Osteocyte (in vitro differentiated cells): ENCODE data around the gene CATSPERZ. TPM values are rescaled to one million over a fixed set of nuclear protein-coding genes. Genes with fewer than 3 reads are reported as not detected.

ENCODE experiments used
- DNase-seq: peaks from one replicate; pipeline ENCODE4 v3.0.0; 2021; ENCODE audit warnings: mixed read lengths; ENCODE audit not compliant: unreplicated experiment; ENCODE audit errors: extremely low spot score
- H3K27ac Mint-ChIP-seq: one replicate; pipeline ENCODE4 v1.8.0; 2021; ENCODE audit warnings: mild to moderate bottlenecking, mixed read lengths; ENCODE audit not compliant: unreplicated experiment
- H3K27me3 Mint-ChIP-seq: one replicate; pipeline ENCODE4 v1.8.0; 2021; ENCODE audit warnings: mixed read lengths; ENCODE audit not compliant: unreplicated experiment
- H3K36me3 Mint-ChIP-seq: one replicate; pipeline ENCODE4 v1.8.0; 2021; ENCODE audit warnings: mixed read lengths; ENCODE audit not compliant: unreplicated experiment
- H3K4me1 Mint-ChIP-seq: one replicate; pipeline ENCODE4 v1.8.0; 2021; ENCODE audit warnings: mixed read lengths; ENCODE audit not compliant: unreplicated experiment
- H3K4me3 Mint-ChIP-seq: one replicate; pipeline ENCODE4 v1.8.0; 2021; ENCODE audit warnings: mild to moderate bottlenecking, moderate library complexity, mixed read lengths; ENCODE audit not compliant: unreplicated experiment
- H3K9me3 Mint-ChIP-seq: one replicate; pipeline ENCODE4 v1.8.0; 2021; ENCODE audit warnings: mixed read lengths; ENCODE audit not compliant: unreplicated experiment
- total RNA-seq: library from RNA; stranded (reverse); gene quantifications from 2 replicates; pipeline ENCODE4 v1.2.1, GENCODE V29; 2021
- TF ChIP-seq, protein P1 (sequence below): fragments of 200-600 bp; sonication (generic); IDR thresholded peaks from 2 replicates; pipeline ENCODE4 v1.5.0; 2021; ENCODE audit warnings: antibody characterized with exemption, mild to moderate bottlenecking, moderate library complexity

Gene CATSPERZ
- total RNA-seq, 1 donor from 2014 or later: not detected

DNA sequence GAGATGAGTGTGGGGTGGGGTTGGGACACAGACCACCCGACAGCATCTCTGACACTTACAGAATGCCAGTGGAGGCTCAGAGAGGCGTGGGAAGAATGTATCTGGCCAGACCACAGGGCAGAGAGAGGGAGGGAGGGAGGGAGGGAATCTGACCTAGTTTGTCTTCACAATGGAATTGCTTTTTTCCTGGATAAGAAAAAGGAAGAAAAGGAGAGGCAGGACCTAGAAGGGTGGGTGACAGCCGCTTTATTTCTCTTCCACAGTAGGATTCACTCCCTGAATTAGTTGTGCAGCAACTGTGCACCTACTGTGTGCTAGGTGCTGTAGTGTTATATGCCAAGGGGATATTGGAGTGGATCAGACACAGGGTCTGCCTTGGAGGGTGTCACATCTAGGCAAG is 5.4 kb upstream of the CATSPERZ start:
- Mint-ChIP-seq H3K4me1 (peaks cover 28% of the 10 kb centered on the region), H3K27ac (peak overlapping the region; percentile 78), H3K9me3 (no peaks in the 10 kb centered on the region), H3K4me3 (no peak overlapping the region), H3K36me3 (no peaks in the 10 kb centered on the region), H3K27me3 (peaks cover 47% of the 10 kb centered on the region)
- DNase-seq: no peak
- TF ChIP-seq, protein P1, sequence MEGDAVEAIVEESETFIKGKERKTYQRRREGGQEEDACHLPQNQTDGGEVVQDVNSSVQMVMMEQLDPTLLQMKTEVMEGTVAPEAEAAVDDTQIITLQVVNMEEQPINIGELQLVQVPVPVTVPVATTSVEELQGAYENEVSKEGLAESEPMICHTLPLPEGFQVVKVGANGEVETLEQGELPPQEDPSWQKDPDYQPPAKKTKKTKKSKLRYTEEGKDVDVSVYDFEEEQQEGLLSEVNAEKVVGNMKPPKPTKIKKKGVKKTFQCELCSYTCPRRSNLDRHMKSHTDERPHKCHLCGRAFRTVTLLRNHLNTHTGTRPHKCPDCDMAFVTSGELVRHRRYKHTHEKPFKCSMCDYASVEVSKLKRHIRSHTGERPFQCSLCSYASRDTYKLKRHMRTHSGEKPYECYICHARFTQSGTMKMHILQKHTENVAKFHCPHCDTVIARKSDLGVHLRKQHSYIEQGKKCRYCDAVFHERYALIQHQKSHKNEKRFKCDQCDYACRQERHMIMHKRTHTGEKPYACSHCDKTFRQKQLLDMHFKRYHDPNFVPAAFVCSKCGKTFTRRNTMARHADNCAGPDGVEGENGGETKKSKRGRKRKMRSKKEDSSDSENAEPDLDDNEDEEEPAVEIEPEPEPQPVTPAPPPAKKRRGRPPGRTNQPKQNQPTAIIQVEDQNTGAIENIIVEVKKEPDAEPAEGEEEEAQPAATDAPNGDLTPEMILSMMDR: no peak

- TF ChIP-seq, protein P1: no peak
- Mint-ChIP-seq H3K27ac (no peak overlapping the region), H3K4me3 (no peak overlapping the region), H3K4me1 (peaks cover 31% of the 10 kb centered on the region), H3K36me3 (no peaks in the 10 kb centered on the region), H3K9me3 (no peaks in the 10 kb centered on the region), H3K27me3 (peaks cover 46% of the 10 kb centered on the region)
- DNase-seq: no peak
These were observed 4.4 kb upstream of the CATSPERZ start for GRCh38 chr11:64295760-64296159.

DNA sequence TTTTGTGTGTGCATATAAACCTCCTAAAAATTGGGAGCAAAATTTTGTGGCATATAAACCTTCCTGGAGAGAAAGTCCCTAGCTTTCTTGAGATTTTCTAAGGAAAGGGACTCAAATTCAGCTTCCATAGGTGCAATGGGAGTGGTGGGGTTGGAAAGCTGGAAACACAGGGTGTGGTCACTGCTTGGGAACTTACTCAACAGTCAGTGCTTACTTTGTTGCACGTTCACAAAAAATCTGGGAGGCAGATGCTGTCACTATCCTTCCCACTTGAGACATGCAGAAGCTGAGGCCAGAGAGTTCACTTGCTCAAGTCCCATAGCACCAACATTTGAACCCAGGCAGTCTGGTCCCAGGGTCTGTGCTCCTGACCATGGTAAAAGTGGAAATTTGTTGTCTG is 3.9 kb upstream of the CATSPERZ start:
- H3K27ac Mint-ChIP-seq: no peak overlapping the region
- no peaks in the 10 kb centered on the region for H3K36me3 Mint-ChIP-seq
- H3K4me1 Mint-ChIP-seq: peaks cover 31% of the 10 kb centered on the region
- peaks cover 43% of the 10 kb centered on the region for H3K27me3 Mint-ChIP-seq
- no peaks in the 10 kb centered on the region for H3K9me3 Mint-ChIP-seq
- H3K4me3 Mint-ChIP-seq: no peak overlapping the region
- no peak for DNase-seq
- TF ChIP-seq, protein P1: no peak

GRCh38 chr11:64296830-64297698 is 3.1 kb upstream of the CATSPERZ start:
- no peak overlapping the region for H3K4me3 Mint-ChIP-seq
- H3K9me3 Mint-ChIP-seq: no peaks in the 10 kb centered on the region
- H3K36me3 Mint-ChIP-seq: no peaks in the 10 kb centered on the region
- TF ChIP-seq, protein P1: no peak
- no peak for DNase-seq
- peaks cover 31% of the 10 kb centered on the region for H3K4me1 Mint-ChIP-seq
- no peak overlapping the region for H3K27ac Mint-ChIP-seq
- H3K27me3 Mint-ChIP-seq: peaks cover 43% of the 10 kb centered on the region

DNA sequence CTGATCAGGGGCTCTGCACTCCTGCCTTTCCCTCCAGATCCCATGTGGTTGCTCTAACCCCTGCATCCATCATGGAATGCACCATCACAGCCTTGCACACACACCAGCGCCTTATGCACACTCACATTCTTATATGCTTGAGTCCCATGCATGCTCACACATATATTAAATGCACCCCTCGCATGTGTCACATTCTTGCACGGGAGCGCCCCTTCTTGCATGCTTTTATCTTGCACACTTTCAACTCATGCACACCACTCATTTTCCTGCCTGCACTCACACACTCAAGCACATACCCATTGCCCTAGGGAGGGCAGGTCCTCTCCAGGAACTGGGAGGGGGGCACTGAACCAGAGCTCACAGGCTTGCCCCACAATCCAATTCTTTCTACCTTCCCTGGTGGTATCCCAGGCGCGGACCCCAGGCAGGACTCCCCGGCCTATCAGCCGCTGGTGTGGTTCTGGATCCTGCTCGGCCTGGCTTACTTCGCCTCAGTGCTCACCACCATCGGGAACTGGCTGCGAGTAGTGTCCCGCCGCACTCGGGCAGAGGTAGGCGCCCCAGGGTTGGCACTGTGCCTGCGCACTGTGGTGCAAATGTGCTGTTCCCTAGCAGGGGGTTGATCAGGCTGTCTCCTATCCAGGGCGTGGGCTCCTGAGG is 2.3 kb upstream of the CATSPERZ start:
- Mint-ChIP-seq H3K27ac (no peak overlapping the region), H3K4me3 (no peak overlapping the region), H3K4me1 (peaks cover 28% of the 10 kb centered on the region), H3K9me3 (no peaks in the 10 kb centered on the region), H3K36me3 (no peaks in the 10 kb centered on the region), H3K27me3 (peaks cover 41% of the 10 kb centered on the region)
- TF ChIP-seq, protein P1: no peak
- DNase-seq: no peak
